ENCODE results near the gene SDK2.

DNA sequence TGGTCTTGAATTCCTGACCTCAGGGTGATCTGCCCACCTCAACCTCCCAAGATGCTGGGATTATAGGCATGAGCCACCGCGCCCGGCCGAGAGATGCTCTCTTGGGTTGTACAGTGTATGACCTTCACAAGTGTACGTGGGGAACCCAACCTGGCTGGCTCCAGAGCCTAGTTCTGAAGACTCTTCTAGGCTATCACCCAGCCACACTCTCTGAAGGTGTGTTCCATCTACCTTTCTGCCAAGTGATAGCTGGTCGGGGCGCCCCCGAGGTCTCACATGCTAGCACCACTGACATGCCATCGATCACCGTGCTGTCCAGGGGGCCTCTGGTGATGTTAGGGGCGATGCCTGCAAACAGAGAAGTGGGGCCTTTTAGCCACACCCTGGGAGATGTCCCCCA, 210.7 kb downstream of the SDK2 start:
- no peak for TF ChIP-seq GATA2 (IDR thresholded peaks at IDR 0.05; ENCODE audit: low read depth, low read length)
- no peak for TF ChIP-seq GATA3 (IDR thresholded peaks at IDR 0.05; ENCODE audit: low read depth, low read length)

All from SH-SY5Y (cell line).